GM12878 (cell line): ENCODE results near the gene AIFM3. TPM values are rescaled to one million over a fixed set of nuclear protein-coding genes. Genes with fewer than 3 reads are reported as not detected.

ENCODE experiments used
- ATAC-seq: fragments of 200-7000 bp; cut with Tn5 transposase; 3 replicates; pipeline ENCODE4 v1.9.1; 2020; ENCODE audit warnings: mild to moderate bottlenecking, moderate library complexity
- BruUV-seq: library from RNA; stranded (reverse); fragments of 400-500 nt; replicated peaks from 2 replicates; lab custom pipeline; 2021; lab: Mats Ljungman, UMichigan
- CTCF ChIA-PET: fragments of 300-600 bp; sonication (Branson Sonifier 250); formaldehyde crosslinking; extraction: SDS; loops from one replicate; lab custom pipeline; 2021; ENCODE audit warnings: inconsistent platforms; lab: Yijun Ruan, JAX
- POLR2A ChIA-PET: fragments of 350-600 bp; formaldehyde crosslinking; extraction: SDS; loops from one replicate; lab custom pipeline; 2021; ENCODE audit warnings: inconsistent platforms; lab: Charles Lee
- RAD21 ChIA-PET: fragments of 300-600 bp; sonication (Branson Sonifier 250); formaldehyde crosslinking; loops from one replicate; lab custom pipeline; 2023; ENCODE audit warnings: antibody characterized with exemption; ENCODE audit not compliant: unreplicated experiment; lab: Charles Lee
- SMC1A ChIA-PET: fragments of 300-600 bp; sonication (Branson Sonifier 250); formaldehyde crosslinking; loops from one replicate; lab custom pipeline; 2023; ENCODE audit not compliant: unreplicated experiment, uncharacterized antibody; lab: Charles Lee
- DNase-seq: peaks from one replicate; pipeline ENCODE4 v3.0.0-alpha.2; 2011; ENCODE audit warnings: low read depth, low spot score
- FAIRE-seq: peaks from 3 replicates; lab custom pipeline; 2011; peaks lifted over from hg19 to GRCh38; lab: Jason Lieb, UNC
- H2AFZ ChIP-seq: 2 replicates; pipeline ENCODE4 v1.6.0; 2011; ENCODE audit warnings: low read depth, low read length, control low read depth; ENCODE audit not compliant: control insufficient read depth
- H3K27ac ChIP-seq: 2 replicates; pipeline ENCODE4 v1.5.1; 2011; ENCODE audit warnings: control low read depth; ENCODE audit not compliant: control insufficient read depth, insufficient read depth
- H3K27me3 ChIP-seq, 2 experiments: replicated peaks in 1 of 2; 2 replicates each; pipeline versions ENCODE4 v1.6.0 to v1.6.1; 2011; ENCODE audit warnings: low read length in 1 of 2; ENCODE audit not compliant: control insufficient read depth in 2 of 2, insufficient read depth in 2 of 2
- H3K36me3 ChIP-seq, 2 experiments: 2 replicates each; pipeline ENCODE4 v1.5.1; 2011; ENCODE audit warnings: low read length in 1 of 2; ENCODE audit not compliant: control insufficient read depth in 2 of 2, insufficient read depth in 2 of 2
- H3K4me1 ChIP-seq: 2 replicates; pipeline ENCODE4 v1.6.1; 2011; ENCODE audit warnings: mild to moderate bottlenecking, low read length, moderate library complexity, mixed read lengths; ENCODE audit not compliant: control insufficient read depth, insufficient read depth
- H3K4me2 ChIP-seq: 2 replicates; pipeline ENCODE4 v1.6.0; 2011; ENCODE audit warnings: control low read depth; ENCODE audit not compliant: control insufficient read depth, insufficient read depth
- H3K4me3 ChIP-seq: fragments of 200-600 bp; sonication (generic); 2 replicates; pipeline ENCODE4 v1.5.1; 2016
- H3K79me2 ChIP-seq: 2 replicates; pipeline ENCODE4 v1.6.0; 2011; ENCODE audit warnings: low read length; ENCODE audit not compliant: control insufficient read depth, insufficient read depth
- H3K9ac ChIP-seq: 2 replicates; pipeline ENCODE4 v1.8.0; 2011; ENCODE audit warnings: low read length, control low read depth, mixed read lengths; ENCODE audit not compliant: control insufficient read depth, insufficient read depth
- H3K9me3 ChIP-seq: replicated peaks from 3 replicates; pipeline ENCODE4 v1.5.1; 2011; ENCODE audit warnings: mild to moderate bottlenecking, low read length; ENCODE audit not compliant: control insufficient read depth, insufficient read depth
- H4K20me1 ChIP-seq: 2 replicates; pipeline ENCODE4 v1.6.0; 2011; ENCODE audit not compliant: control insufficient read depth, insufficient read depth
- ATF7 ChIP-seq: fragments of 450-650 bp; IDR thresholded peaks from 2 replicates; pipeline ENCODE4 v1.6.1; 2016; ENCODE audit warnings: low read depth, mild to moderate bottlenecking
- EGR1 ChIP-seq, 2 experiments: IDR thresholded peaks; 1 replicate in 1 of 2; 2 replicates in 1 of 2; pipeline ENCODE4 v1.6.1; 2011 to 2012; ENCODE audit warnings: low read depth in 2 of 2, low read length in 2 of 2, borderline replicate concordance in 1 of 2, mild to moderate bottlenecking in 1 of 2, moderate library complexity in 1 of 2
- HCFC1 ChIP-seq: fragments of 150-350 bp; IDR thresholded peaks from 2 replicates; pipeline ENCODE4 v1.6.1; 2014; ENCODE audit warnings: low read length
- MEF2B ChIP-seq: fragments of 450-650 bp; IDR thresholded peaks from 2 replicates; pipeline ENCODE4 v1.6.1; 2018; ENCODE audit warnings: mild to moderate bottlenecking, moderate library complexity; ENCODE audit not compliant: partially characterized antibody, poor library complexity, severe bottlenecking
- MTA2 ChIP-seq: fragments of 450-650 bp; IDR thresholded peaks from 2 replicates; pipeline ENCODE4 v1.6.1; 2016; ENCODE audit warnings: low read depth, mild to moderate bottlenecking, moderate library complexity
- MXI1 ChIP-seq: fragments of 150-350 bp; IDR thresholded peaks from 2 replicates; pipeline ENCODE4 v1.6.1; 2011; ENCODE audit warnings: low read depth, mild to moderate bottlenecking, inconsistent platforms, low read length, improper control_type of control experiment
- PBX3 ChIP-seq: IDR thresholded peaks from 2 replicates; pipeline ENCODE4 v1.6.1; 2011; ENCODE audit warnings: mild to moderate bottlenecking, low read depth, low read length, moderate library complexity; ENCODE audit not compliant: insufficient replicate concordance
- POLR2A ChIP-seq: IDR thresholded peaks from 2 replicates; pipeline ENCODE4 v1.6.1; 2011; ENCODE audit warnings: low read depth, mild to moderate bottlenecking, low read length
- YY1 ChIP-seq: IDR thresholded peaks from 2 replicates; pipeline ENCODE4 v1.6.1; 2011; ENCODE audit warnings: low read depth, mild to moderate bottlenecking, low read length
- ZBTB40 ChIP-seq: fragments of 450-650 bp; IDR thresholded peaks from 2 replicates; pipeline ENCODE4 v1.6.1; 2016; ENCODE audit warnings: mild to moderate bottlenecking, moderate library complexity, borderline replicate concordance
- ZNF274 ChIP-seq: IDR thresholded peaks from one replicate; pipeline ENCODE4 v1.8.0; 2011; ENCODE audit not compliant: insufficient read length, insufficient read depth
- ZZZ3 ChIP-seq: IDR thresholded peaks from 2 replicates; pipeline ENCODE4 v1.6.1; 2011; ENCODE audit warnings: low read depth; ENCODE audit not compliant: control insufficient read depth, insufficient read length
- WGBS: methylation state at CpG from one replicate; pipeline ENCODE4 v1.1.6; 2016; ENCODE audit warnings: low lambda C conversion rate; ENCODE audit not compliant: insufficient replicate concordance, insufficient coverage; ENCODE audit errors: missing lambda C conversion rate; 5-methylcytosine and 5-hydroxymethylcytosine counted together
- in situ Hi-C: fragments of 300-500 bp; cut with MboI; formaldehyde crosslinking; loops from 9 replicates; pipeline ENCODE4 v1.14.3; 2018; ENCODE audit warnings: mixed read lengths
- intact Hi-C: fragments of 100-400 bp; cut with micrococcal nuclease; formaldehyde crosslinking; loops from one replicate; pipeline ENCODE4 v1.14.2; 2022; ENCODE audit not compliant: unreplicated experiment
- polyA plus RNA-seq, 11 experiments: library from polyadenylated mRNA; depleted of rRNA in 4 of 11; unstranded in 6 of 11; stranded (reverse) in 5 of 11; fragments of >200 nt; fragmentation: Nextera tagmentation in 4 of 11; fragmentation: Illumina TruSeq in 1 of 11; extraction: Ambion mirVana in 4 of 11; extraction: Trizol in 1 of 11; gene quantifications; 1 replicate in 1 of 11; 2 replicates in 10 of 11; pipeline versions ENCODE4 v1.2.1 to v1.2.3, GENCODE V29; 2011 to 2016; ENCODE audit warnings: inconsistent platforms in 2 of 11, missing spikeins in 2 of 11, low read depth in 1 of 11
- total RNA-seq, 4 experiments: library from RNA; depleted of rRNA in 3 of 4; stranded (reverse); fragments of >200 nt in 3 of 4; fragmentation: Illumina TruSeq in 1 of 4; extraction: Trizol in 1 of 4; gene quantifications; 2 replicates each; pipeline versions ENCODE4 v1.2.1 to v1.2.3, GENCODE V29; 2013 to 2021
- TF ChIP-seq, protein P1 (sequence below): fragments of 450-650 bp; IDR thresholded peaks from 2 replicates; pipeline ENCODE4 v1.6.1; 2018; ENCODE audit warnings: borderline replicate concordance, mild to moderate bottlenecking; ENCODE audit not compliant: partially characterized antibody

Gene AIFM3
- total and polyA plus RNA-seq, 10 of the 15 experiments (the other 5 are each of a cell fraction or from before 2014, with no cell fraction given): 0.06 to 0.34 (median 0.21) TPM; not detected in 6

- no peak for TF ChIP-seq ZBTB40
Measured at GRCh38 chr22:21015466-21016006, 48.5 kb downstream of the AIFM3 start (continued).

DNA sequence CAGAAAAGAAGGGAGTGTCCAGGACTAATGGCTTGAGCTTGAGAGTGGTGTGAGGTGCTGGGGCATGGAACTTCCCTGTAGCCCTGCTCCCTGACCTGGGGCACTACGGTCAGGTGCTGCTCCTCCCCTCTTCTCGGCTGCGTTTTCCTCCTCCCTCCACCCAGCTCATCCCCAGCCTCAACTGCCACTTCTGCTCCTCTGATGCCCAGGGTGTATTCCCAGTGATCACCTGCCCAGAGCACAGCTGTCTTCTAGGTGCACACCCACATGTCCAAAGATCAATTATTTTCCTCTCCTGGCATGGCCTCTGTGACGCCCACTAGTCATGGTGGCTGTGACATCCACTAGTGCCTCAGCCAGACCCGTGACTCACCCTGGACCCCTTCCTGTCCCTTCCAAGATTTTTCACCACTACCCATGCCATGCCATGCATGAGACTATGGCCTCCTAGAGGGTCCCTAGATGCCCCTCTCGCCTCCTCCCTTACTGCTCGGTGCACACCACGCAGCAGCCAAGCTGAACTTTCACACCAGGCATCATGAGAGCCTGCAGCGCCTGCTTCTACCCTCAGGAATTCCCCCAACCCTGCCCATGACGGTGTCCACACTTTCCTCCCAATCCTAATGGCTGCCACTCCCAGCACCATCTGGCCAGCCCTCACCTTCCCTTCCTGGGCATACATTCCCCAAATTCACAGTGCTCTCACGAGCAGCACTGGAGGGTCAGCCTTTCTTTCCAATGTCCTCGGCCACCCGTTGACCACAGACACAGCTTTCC is 49.8 kb downstream of the AIFM3 start:
- BruUV-seq: no TSS peak
- POLR2A ChIA-PET: no interaction called here
- Histone ChIP-seq H3K4me2 (no peak overlapping the region), H3K4me3 (no peak overlapping the region), H3K27me3 (no peaks in the 10 kb centered on the region; a peak in 2 of 4 replicates), H3K9me3 (no peaks in the 10 kb centered on the region), H3K79me2 (no peaks in the 10 kb centered on the region), H4K20me1 (no peaks in the 10 kb centered on the region), H3K9ac (no peak overlapping the region), H3K36me3 (no peaks in the 10 kb centered on the region), H3K4me1 (peaks cover 7% of the 10 kb centered on the region), H3K27ac (no peak overlapping the region), H2AFZ (no peak overlapping the region)
- DNase-seq: no peak
- SMC1A ChIA-PET: no interaction called here
- CTCF ChIA-PET: no interaction called here
- WGBS: 30% methylated on average over 13 of the region's 13 CpGs
- no peak for FAIRE-seq
- RAD21 ChIA-PET: no interaction called here
- in situ Hi-C loops: no loop called here
- no peak for ATAC-seq
- intact Hi-C loops: no loop called here
- TF ChIP-seq ATF7 (no peak), POLR2A (no peak), YY1 (no peak), PBX3 (no peak), EGR1 (IDR thresholded peaks at IDR 0.05; ENCODE audit: borderline replicate concordance in 1 of 2, low read depth in 2 of 2, low read length in 2 of 2) (no peak), MTA2 (no peak), ZNF274 (no peak), MXI1 (no peak), HCFC1 (no peak), ZZZ3 (no peak), MEF2B (no peak)
- TF ChIP-seq, protein P1, sequence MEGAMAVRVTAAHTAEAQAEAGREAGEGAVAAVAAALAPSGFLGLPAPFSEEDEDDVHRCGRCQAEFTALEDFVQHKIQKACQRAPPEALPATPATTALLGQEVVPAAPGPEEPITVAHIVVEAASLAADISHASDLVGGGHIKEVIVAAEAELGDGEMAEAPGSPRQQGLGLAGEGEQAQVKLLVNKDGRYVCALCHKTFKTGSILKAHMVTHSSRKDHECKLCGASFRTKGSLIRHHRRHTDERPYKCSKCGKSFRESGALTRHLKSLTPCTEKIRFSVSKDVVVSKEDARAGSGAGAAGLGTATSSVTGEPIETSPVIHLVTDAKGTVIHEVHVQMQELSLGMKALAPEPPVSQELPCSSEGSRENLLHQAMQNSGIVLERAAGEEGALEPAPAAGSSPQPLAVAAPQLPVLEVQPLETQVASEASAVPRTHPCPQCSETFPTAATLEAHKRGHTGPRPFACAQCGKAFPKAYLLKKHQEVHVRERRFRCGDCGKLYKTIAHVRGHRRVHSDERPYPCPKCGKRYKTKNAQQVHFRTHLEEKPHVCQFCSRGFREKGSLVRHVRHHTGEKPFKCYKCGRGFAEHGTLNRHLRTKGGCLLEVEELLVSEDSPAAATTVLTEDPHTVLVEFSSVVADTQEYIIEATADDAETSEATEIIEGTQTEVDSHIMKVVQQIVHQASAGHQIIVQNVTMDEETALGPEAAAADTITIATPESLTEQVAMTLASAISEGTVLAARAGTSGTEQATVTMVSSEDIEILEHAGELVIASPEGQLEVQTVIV: no peak
